RWPE2 (cell line): ENCODE data around the gene SMPD3.

Experiments used
- ATAC-seq: fragments of 200-7000 bp; cut with Tn5 transposase; 3 replicates; pipeline ENCODE4 v1.9.1; 2021; ENCODE audit warnings: low read depth
- DNase-seq: peaks from one replicate; pipeline ENCODE4 v3.0.0-alpha.2; 2020; ENCODE audit warnings: low spot score
- H3K27ac ChIP-seq: fragments of 450-650 bp; 2 replicates; pipeline ENCODE4 v1.5.1; 2017; ENCODE audit warnings: mild to moderate bottlenecking; ENCODE audit not compliant: poor library complexity, severe bottlenecking
- H3K27me3 ChIP-seq: fragments of 250-450 bp; sonication (Bioruptor Pico); 2 replicates; pipeline ENCODE4 v1.5.1; 2021; ENCODE audit warnings: mild to moderate bottlenecking, moderate library complexity; ENCODE audit not compliant: insufficient read depth, poor library complexity, severe bottlenecking
- H3K36me3 ChIP-seq: fragments of 250-450 bp; sonication (Bioruptor Pico); 2 replicates; pipeline ENCODE4 v1.5.1; 2020; ENCODE audit warnings: low read depth, mild to moderate bottlenecking, moderate library complexity
- H3K4me1 ChIP-seq: fragments of 250-450 bp; sonication (Bioruptor Pico); 2 replicates; pipeline ENCODE4 v1.5.1; 2021; ENCODE audit warnings: mild to moderate bottlenecking, moderate library complexity; ENCODE audit not compliant: insufficient read depth, poor library complexity, severe bottlenecking
- H3K4me3 ChIP-seq: fragments of 250-450 bp; sonication (Bioruptor Pico); 2 replicates; pipeline ENCODE4 v1.5.1; 2021; ENCODE audit warnings: mild to moderate bottlenecking, moderate library complexity; ENCODE audit not compliant: severe bottlenecking
- H3K9me3 ChIP-seq: fragments of 250-450 bp; sonication (Bioruptor Pico); 2 replicates; pipeline ENCODE4 v1.5.1; 2021; ENCODE audit warnings: mild to moderate bottlenecking, moderate library complexity; ENCODE audit not compliant: severe bottlenecking
- TF ChIP-seq, protein P1 (sequence below): fragments of 450-650 bp; IDR thresholded peaks from one replicate; pipeline ENCODE4 v1.5.1; 2017; ENCODE audit warnings: mild to moderate bottlenecking, moderate library complexity; ENCODE audit not compliant: poor library complexity, severe bottlenecking

The SMPD3 gene

DNA sequence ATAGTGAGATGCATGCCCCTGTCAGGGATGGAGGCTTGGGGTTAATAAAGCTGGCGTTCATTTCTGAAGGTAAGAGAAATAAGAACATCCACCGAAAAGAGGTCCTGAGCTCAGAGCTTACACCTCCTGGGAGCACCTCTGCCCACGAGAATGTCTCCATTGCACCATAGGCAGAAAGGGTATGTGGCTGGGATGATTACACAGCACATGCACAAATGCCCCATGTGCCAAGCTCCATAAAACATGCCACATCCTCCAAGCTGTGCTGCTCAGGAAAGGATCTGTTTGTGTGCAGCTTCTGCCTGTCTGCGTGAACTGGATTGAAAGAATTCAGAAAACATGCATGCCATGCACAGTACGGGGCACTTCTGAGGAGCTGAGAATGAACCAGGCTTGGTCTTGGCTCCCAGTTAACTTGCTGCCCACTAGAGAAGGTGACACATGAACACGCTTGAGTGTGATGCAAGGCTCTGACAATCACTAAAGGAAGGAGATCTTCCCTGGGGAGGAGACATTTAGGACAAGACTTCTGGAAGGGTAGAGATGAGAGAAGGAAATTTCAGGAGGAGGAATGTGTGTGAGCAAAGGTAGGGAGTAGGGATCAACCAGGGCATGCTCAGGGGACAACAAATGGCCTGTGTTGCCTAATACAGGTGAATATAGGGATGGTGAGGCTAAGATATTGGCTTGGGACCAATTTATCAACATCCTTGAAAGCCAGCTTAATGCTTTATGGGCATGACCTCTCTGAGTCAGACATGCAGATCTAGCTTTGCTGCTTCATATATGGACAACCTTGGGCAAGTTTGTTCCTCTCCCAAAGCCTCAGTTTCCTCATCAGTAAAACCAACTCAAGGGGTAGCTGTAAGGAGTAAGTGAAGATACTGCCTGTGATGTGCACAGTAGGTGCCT is 32.0 kb upstream of the SMPD3 start:
- Histone ChIP-seq H3K27me3 (no peaks in the 10 kb centered on the region), H3K9me3 (no peaks in the 10 kb centered on the region), H3K4me3 (no peak overlapping the region), H3K27ac (no peak overlapping the region), H3K36me3 (no peaks in the 10 kb centered on the region), H3K4me1 (no peaks in the 10 kb centered on the region)
- peak; percentile 27; the same call in 1 of the 3 replicates for ATAC-seq
- TF ChIP-seq, protein P1, sequence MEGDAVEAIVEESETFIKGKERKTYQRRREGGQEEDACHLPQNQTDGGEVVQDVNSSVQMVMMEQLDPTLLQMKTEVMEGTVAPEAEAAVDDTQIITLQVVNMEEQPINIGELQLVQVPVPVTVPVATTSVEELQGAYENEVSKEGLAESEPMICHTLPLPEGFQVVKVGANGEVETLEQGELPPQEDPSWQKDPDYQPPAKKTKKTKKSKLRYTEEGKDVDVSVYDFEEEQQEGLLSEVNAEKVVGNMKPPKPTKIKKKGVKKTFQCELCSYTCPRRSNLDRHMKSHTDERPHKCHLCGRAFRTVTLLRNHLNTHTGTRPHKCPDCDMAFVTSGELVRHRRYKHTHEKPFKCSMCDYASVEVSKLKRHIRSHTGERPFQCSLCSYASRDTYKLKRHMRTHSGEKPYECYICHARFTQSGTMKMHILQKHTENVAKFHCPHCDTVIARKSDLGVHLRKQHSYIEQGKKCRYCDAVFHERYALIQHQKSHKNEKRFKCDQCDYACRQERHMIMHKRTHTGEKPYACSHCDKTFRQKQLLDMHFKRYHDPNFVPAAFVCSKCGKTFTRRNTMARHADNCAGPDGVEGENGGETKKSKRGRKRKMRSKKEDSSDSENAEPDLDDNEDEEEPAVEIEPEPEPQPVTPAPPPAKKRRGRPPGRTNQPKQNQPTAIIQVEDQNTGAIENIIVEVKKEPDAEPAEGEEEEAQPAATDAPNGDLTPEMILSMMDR: no peak
- no peak for DNase-seq

DNA sequence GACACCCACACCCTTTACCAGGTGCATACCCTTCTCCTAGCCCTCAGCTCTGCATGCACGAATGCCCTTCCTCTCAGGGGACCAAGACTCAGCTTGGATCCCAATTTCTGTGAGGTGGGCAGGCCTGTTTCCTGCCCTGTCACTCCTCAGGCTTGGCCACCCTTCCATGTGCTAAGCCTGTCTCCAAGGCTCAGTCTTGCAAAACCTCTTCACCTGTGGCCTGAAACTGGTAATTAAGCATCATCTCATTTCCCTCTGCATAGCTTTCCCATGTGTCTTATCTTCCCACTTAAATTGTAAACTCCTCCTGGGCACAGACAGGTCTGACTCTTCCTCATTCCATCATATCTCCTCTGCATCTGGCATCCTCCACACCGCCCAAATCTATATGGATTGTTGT is 31.0 kb upstream of the SMPD3 start:
- DNase-seq (no peak), ATAC-seq (no peak)
- Histone ChIP-seq H3K36me3 (no peaks in the 10 kb centered on the region), H3K4me3 (no peak overlapping the region), H3K27ac (no peak overlapping the region), H3K27me3 (no peaks in the 10 kb centered on the region), H3K4me1 (no peaks in the 10 kb centered on the region), H3K9me3 (no peaks in the 10 kb centered on the region)
- TF ChIP-seq, protein P1: no peak

DNA sequence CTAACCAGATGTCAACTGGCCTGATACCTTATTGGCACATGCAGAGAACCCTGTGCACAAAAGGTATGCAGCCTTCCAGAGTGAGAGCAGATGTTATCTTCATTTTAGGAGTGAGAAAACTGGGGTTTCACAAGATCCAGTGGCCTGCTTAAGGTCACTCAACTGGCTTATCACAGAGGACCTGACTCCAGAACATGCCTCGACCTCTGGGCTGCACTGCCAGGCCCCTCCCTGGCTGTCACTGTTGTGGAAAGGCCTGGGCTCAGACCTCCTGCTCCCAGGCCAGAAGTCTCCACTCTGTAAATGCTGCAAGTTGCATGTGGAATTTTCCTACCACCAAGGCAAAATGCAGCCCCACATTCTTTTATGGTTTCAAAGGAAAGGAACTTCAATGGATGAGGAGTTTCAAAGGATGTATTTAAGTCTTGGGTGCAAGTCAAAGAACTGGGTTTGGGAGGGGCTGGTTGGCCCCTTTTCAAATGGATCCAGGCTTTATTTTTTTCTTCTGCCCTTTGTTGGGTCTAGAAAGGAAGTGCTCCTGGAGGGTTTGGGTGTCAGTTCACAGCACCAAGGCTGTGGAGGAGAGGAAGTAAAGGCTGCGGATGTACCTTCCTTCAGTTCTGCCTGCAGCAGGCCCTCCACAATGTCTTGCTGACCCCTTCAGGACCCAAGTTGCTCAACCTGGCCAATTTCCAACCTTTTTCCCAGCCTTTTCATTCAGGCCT is 30.4 kb upstream of the SMPD3 start:
- TF ChIP-seq, protein P1: no peak
- Histone ChIP-seq H3K4me1 (no peaks in the 10 kb centered on the region), H3K27me3 (no peaks in the 10 kb centered on the region), H3K27ac (no peak overlapping the region), H3K4me3 (no peak overlapping the region), H3K9me3 (no peaks in the 10 kb centered on the region), H3K36me3 (no peaks in the 10 kb centered on the region)
- ATAC-seq (no peak), DNase-seq (no peak)

DNA sequence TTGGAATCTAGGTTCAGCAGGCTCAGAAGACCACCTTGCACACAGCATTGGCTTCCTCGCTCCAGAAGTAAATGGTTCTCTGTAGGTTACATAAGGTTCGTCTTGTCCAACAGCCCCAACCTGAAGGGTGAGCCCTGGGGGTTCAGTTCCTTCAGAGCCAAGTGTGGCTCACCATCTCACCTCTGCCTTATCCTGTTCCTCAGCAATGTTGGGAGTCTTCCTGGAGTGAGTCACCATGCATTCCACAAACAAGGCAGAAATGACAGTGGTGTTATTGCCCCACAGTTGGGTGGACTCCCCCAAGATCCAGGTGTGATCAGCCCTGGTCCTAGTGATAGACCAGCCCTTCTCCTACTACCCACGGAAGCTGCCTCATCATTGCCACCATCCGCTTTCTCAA is 26.8 kb upstream of the SMPD3 start:
- Histone ChIP-seq H3K4me1 (no peaks in the 10 kb centered on the region), H3K4me3 (no peak overlapping the region), H3K27me3 (no peaks in the 10 kb centered on the region), H3K9me3 (no peaks in the 10 kb centered on the region), H3K36me3 (no peaks in the 10 kb centered on the region), H3K27ac (no peak overlapping the region)
- ATAC-seq (peak; percentile 86), DNase-seq (no peak)
- TF ChIP-seq, protein P1: no peak
